ENCODE data around the gene PLA2G4B. TPM values are rescaled to one million over a fixed set of nuclear protein-coding genes. Genes with fewer than 3 reads are reported as not detected.

The PLA2G4B gene
- total and polyA plus RNA-seq, 10 of the 15 experiments (the other 5 are each of a cell fraction or from before 2014, with no cell fraction given): 0.22 to 6.6 (median 2.9) TPM

DNA sequence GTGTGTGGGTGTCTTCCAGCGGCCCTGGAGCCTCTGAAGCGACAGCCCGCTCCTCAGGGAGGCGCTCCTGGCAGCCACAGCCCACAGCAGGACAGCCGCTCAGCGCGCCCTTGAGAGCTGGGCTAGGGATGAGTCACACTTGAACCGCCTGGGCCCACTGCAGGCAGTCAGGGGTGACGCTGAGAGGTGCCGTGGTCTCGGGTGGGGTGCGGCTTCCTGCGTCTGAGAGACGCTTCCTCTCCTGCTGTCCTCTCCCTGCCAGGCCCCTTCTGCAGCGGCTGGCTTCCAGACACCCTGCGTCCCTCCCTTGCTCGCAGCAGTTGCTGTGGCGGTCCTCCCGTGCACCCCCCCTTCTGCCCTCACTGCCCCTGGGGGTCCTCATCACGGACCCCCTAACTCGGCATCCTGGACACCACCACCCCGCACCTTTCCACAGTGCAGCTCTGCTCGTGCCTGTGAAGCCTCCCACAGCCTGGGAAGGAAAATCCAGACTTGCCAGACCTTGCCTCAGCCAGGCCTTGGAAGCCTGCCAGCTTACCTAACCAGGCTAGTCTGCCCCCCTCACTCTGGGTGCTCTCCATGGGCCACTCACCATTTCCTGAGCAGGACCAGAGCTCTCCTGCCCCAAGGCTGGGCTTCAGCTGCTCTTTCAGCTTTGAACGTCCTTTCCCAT is 56.3 kb downstream of the PLA2G4B start (continued):
- TF ChIP-seq CTCF (IDR thresholded peaks at IDR 0.05 in 2 of 3, conservative IDR thresholded peaks at IDR 0.05 in 1 of 3; ENCODE audit: control insufficient read depth in 2 of 3, extremely low read depth in 1 of 3, insufficient read depth in 1 of 3, low read depth in 3 of 3, low read length in 3 of 3): peak in 2 of 3 experiments; percentile 16 to 35; a peak in 3 of 6 replicates

- in situ Hi-C loops (cut with MboI) (no loop called here), intact Hi-C loops (cut with micrococcal nuclease; ENCODE audit: unreplicated experiment) (no loop called here)
- BruUV-seq (replicated peaks): no TSS peak
- no peaks in the 10 kb centered on the region for H3K27me3 ChIP-seq (replicated peaks in 1 of 2; ENCODE audit: control insufficient read depth in 2 of 2, insufficient read depth in 2 of 2, low read length in 1 of 2)
- no peaks in the 10 kb centered on the region for H4K20me1 ChIP-seq (ENCODE audit: control insufficient read depth, insufficient read depth)
- POLR2A ChIA-PET: no interaction called here
- no peak overlapping the region for H3K4me3 ChIP-seq
- SMC1A ChIA-PET (ENCODE audit: uncharacterized antibody, unreplicated experiment): interaction anchor here (0.6 kb wide), 1 partner anchor 111 kb away, joined by 3 read pairs; no protein-coding TSS in a partner anchor
- TF ChIP-seq RB1 (IDR thresholded peaks at IDR 0.05; ENCODE audit: borderline replicate concordance): no peak
- no peaks in the 10 kb centered on the region for H3K79me2 ChIP-seq (ENCODE audit: control insufficient read depth, insufficient read depth, low read length)
- RAD21 ChIA-PET (ENCODE audit: unreplicated experiment): interaction anchor here (0.8 to 1.3 kb wide), 2 partner anchors 9 to 122 kb away, joined by 3 to 6 read pairs; no protein-coding TSS in a partner anchor
- WGBS (ENCODE audit: insufficient coverage, insufficient replicate concordance, low lambda C conversion rate, missing lambda C conversion rate): 93% methylated on average over 11 of the region's 11 CpGs
- no peaks in the 10 kb centered on the region for H3K9me3 ChIP-seq (replicated peaks; ENCODE audit: control insufficient read depth, insufficient read depth, low read length)
- peaks cover 15% of the 10 kb centered on the region for H3K4me1 ChIP-seq (ENCODE audit: control insufficient read depth, insufficient read depth, low read length)
- no peak overlapping the region for H3K27ac ChIP-seq (ENCODE audit: control insufficient read depth, insufficient read depth)
- no peak for FAIRE-seq
- peaks cover 9 to 18% of the 10 kb centered on the region in 2 experiments for H3K36me3 ChIP-seq (ENCODE audit: control insufficient read depth in 2 of 2, insufficient read depth in 2 of 2, low read length in 1 of 2)
- no peak overlapping the region for H2AFZ ChIP-seq (ENCODE audit: control insufficient read depth, low read depth, low read length)
- CTCF ChIA-PET: interaction anchor here (0.7 to 2.6 kb wide), 3 partner anchors 10 to 123 kb away, joined by 3 to 16 read pairs (median 8); no protein-coding TSS in a partner anchor
- DNase-seq (ENCODE audit: low read depth, low spot score): no peak
- H3K4me2 ChIP-seq (ENCODE audit: control insufficient read depth, insufficient read depth): no peak overlapping the region; the same call in 1 of the 2 replicates
- no peak overlapping the region for H3K9ac ChIP-seq (ENCODE audit: control insufficient read depth, insufficient read depth, low read length)
- no peak for ATAC-seq
Measured at GRCh38 chr15:41895491-41895890, 56.8 kb downstream of the PLA2G4B start.

Data from GM12878 (cell line).